ENCODE data around the gene ACADVL.

- TF ChIP-seq CTCF (conservative IDR thresholded peaks at IDR 0.05; ENCODE audit: low read depth, low read length) (no peak), USF2 (IDR thresholded peaks at IDR 0.05; ENCODE audit: low read depth, low read length) (no peak), MXI1 (IDR thresholded peaks at IDR 0.05; ENCODE audit: borderline replicate concordance, low read depth, low read length) (no peak), POLR2A (IDR thresholded peaks at IDR 0.05; ENCODE audit: low read depth, low read length) (no peak), NFE2L2 (IDR thresholded peaks at IDR 0.05; ENCODE audit: low read depth, low read length) (no peak), ELK1 (IDR thresholded peaks at IDR 0.05; ENCODE audit: borderline replicate concordance, low read depth, low read length) (no peak), RCOR1 (IDR thresholded peaks at IDR 0.05; ENCODE audit: insufficient replicate concordance, low read length) (no peak), BHLHE40 (IDR thresholded peaks at IDR 0.05; ENCODE audit: low read depth, low read length) (no peak), CEBPB (IDR thresholded peaks at IDR 0.05; ENCODE audit: low read depth, low read length) (no peak; the same call in 1 of the 2 replicates), RAD21 (IDR thresholded peaks at IDR 0.05; ENCODE audit: low read length) (no peak)
Observed at GRCh38 chr17:7221278-7222092, 1.7 kb downstream of the ACADVL start.

All from IMR-90 (cell line).